Peyer's patch (tissue), 4 donors: ENCODE data around the gene MCM6. TPM values are rescaled to one million over a fixed set of nuclear protein-coding genes. Genes with fewer than 3 reads are reported as not detected.

Experiments used
- DNase-seq, 3 donors: peaks; one replicate each; pipeline ENCODE4 v3.0.0-alpha.2; 2017 to 2019
- H3K27ac ChIP-seq, 4 donors: fragments of 200-600 bp; sonication (generic); one replicate each; pipeline ENCODE4 v1.5.1; 2016 to 2019
- H3K27me3 ChIP-seq, 2 donors: fragments of 200-600 bp; sonication (generic); one replicate each; pipeline ENCODE4 v1.5.1; 2019
- H3K36me3 ChIP-seq, 3 donors: fragments of 200-600 bp; sonication (generic); one replicate each; pipeline ENCODE4 v1.5.1; 2016 to 2019
- H3K4me1 ChIP-seq, 4 donors: fragments of 200-600 bp; sonication (generic); one replicate each; pipeline ENCODE4 v1.5.1; 2016 to 2019
- H3K4me3 ChIP-seq, 4 donors: fragments of 200-600 bp; sonication (generic); 1 replicate in 3 of 4; 2 replicates in 1 of 4; pipeline ENCODE4 v1.5.1; 2016 to 2019; ENCODE audit warnings: mild to moderate bottlenecking in 1 of 4
- H3K9me3 ChIP-seq, 4 donors: fragments of 200-600 bp; sonication (generic); one replicate each; pipeline ENCODE4 v1.5.1; 2016 to 2019; ENCODE audit warnings: mild to moderate bottlenecking in 1 of 4
- POLR2A ChIP-seq, 2 donors: fragments of 450-650 bp; IDR thresholded peaks; one replicate each; pipeline ENCODE4 v1.5.1; 2017; ENCODE audit warnings: antibody characterized with exemption in 2 of 2, mild to moderate bottlenecking in 2 of 2, moderate library complexity in 2 of 2
- total RNA-seq, 4 donors: library from RNA; depleted of rRNA; stranded (reverse); fragments of >200 nt; gene quantifications; one replicate each; pipeline ENCODE4 v1.1.0, GENCODE V29; 2016
- TF ChIP-seq, protein P1 (sequence below), 6 experiments: fragments of 450-650 bp in 4 of 6; fragments of 200-600 bp in 2 of 6; sonication (generic) in 1 of 6; IDR thresholded peaks; one replicate each; pipeline ENCODE4 v1.5.1; 2017 to 2019; ENCODE audit warnings: antibody characterized with exemption in 6 of 6, mild to moderate bottlenecking in 3 of 6, moderate library complexity in 1 of 6

MCM6 gene
- total RNA-seq, 4 donors from 2014 or later: 8.8 to 38.8 (median 14.5) TPM

DNA sequence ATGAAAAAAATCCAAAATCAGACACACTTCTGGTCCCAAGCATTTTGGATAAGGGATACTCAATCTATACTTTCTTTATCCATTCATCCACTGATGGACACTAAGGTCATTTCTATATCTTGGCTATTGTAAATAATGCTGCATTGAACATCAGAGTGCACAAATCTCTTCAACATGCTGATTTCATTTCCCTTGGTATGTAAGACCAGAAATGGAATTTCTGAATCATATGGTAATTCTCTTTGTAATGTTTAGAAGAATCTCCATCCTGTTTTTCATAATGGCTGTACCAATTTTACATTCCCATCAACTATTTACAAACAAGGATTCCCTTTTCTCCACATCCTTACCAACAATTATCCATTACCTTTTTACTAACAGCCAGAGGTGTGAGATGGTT, 33.7 kb upstream of the MCM6 start:
- no peak for DNase-seq
- no peaks in the 10 kb centered on the region for H3K4me1 ChIP-seq
- peaks cover 0 to 47% (median 0%) of the 10 kb centered on the region in 3 donors for H3K36me3 ChIP-seq
- no peaks in the 10 kb centered on the region for H3K9me3 ChIP-seq
- H3K27ac ChIP-seq: no peak overlapping the region
- H3K27me3 ChIP-seq: no peaks in the 10 kb centered on the region
- no peak overlapping the region for H3K4me3 ChIP-seq
- TF ChIP-seq, protein P1, sequence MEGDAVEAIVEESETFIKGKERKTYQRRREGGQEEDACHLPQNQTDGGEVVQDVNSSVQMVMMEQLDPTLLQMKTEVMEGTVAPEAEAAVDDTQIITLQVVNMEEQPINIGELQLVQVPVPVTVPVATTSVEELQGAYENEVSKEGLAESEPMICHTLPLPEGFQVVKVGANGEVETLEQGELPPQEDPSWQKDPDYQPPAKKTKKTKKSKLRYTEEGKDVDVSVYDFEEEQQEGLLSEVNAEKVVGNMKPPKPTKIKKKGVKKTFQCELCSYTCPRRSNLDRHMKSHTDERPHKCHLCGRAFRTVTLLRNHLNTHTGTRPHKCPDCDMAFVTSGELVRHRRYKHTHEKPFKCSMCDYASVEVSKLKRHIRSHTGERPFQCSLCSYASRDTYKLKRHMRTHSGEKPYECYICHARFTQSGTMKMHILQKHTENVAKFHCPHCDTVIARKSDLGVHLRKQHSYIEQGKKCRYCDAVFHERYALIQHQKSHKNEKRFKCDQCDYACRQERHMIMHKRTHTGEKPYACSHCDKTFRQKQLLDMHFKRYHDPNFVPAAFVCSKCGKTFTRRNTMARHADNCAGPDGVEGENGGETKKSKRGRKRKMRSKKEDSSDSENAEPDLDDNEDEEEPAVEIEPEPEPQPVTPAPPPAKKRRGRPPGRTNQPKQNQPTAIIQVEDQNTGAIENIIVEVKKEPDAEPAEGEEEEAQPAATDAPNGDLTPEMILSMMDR (IDR thresholded peaks at IDR 0.05): no peak
- no peak for TF ChIP-seq POLR2A (IDR thresholded peaks at IDR 0.05)

DNA sequence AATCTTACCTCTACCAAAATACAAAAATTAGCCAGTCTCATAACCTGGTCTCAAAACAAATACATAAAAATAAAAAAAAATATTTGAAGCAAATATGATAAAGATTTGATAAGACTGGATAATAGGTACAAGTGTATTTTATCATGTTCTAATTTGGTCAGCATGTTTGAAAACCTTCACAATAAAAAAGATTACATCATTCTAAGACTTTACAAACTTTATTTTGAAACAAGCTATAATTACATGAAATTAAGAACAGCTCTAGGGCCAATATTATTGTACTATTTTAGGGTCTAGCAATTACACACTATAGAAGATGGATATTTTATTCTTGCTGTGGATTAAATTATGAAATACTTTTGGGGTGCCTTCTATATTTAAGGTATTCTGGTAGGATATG, 29.4 kb upstream of the MCM6 start:
- Histone ChIP-seq H3K9me3 (no peaks in the 10 kb centered on the region), H3K27ac (no peak overlapping the region), H3K4me3 (no peak overlapping the region), H3K27me3 (no peaks in the 10 kb centered on the region), H3K4me1 (no peaks in the 10 kb centered on the region), H3K36me3 (peaks cover 0 to 40% (median 0%) of the 10 kb centered on the region in 3 donors)
- no peak for DNase-seq
- TF ChIP-seq POLR2A (IDR thresholded peaks at IDR 0.05): no peak
- TF ChIP-seq, protein P1 (IDR thresholded peaks at IDR 0.05): no peak

DNA sequence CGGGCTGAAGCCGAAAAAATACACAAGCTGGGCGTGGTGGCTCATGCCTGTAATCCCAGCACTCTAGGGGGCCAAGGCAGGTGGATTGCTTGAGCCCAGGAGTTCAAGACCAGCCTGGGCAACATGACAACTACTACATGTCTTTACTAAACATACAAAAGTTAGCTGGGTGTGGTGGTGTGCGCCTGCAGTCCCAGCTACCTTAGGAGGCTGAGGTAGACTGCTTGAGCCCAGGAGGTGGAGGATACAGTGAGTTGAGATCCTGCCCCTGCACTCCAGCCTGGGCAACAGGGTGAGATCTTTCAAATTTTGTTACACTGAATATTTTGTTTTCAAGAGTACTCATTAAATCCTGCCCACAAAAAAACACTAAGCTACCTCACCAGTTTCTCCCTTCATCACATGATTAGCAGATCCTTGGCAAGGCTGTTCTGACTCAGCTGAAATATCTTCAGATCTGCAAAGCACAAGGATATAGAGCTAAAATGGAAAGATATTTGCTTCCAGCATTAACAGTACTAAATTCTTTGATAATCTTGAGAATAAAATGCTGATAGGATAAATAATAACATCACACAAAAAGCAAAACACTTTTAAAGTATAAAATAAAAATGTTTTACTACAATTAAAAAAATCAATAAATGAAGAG, 28.2 kb upstream of the MCM6 start:
- no peak overlapping the region for H3K27ac ChIP-seq
- TF ChIP-seq, protein P1 (IDR thresholded peaks at IDR 0.05): no peak
- TF ChIP-seq POLR2A (IDR thresholded peaks at IDR 0.05): no peak
- no peaks in the 10 kb centered on the region for H3K9me3 ChIP-seq
- H3K4me1 ChIP-seq: no peaks in the 10 kb centered on the region
- no peak overlapping the region for H3K4me3 ChIP-seq
- no peaks in the 10 kb centered on the region for H3K27me3 ChIP-seq
- H3K36me3 ChIP-seq: peaks cover 0 to 37% (median 0%) of the 10 kb centered on the region in 3 donors
- no peak for DNase-seq

DNA sequence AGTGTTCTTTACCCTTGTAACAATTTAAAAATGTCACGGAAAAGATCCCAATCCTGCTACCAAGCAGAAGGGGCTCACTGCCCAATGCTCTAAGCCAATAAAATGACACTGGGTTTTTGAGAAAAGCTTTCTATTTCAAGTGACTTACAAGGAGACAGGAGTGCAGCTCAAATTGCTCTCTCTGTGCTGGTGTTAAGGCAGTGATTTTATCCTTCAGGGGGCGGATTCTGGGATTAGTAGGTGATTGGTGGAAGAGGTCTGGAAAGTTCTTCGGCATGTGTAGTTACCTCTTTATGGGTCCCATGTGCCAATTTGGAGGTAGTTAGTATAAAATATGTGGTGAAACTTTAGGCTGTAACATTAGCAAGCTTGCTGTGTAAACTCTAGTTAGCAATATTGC, 27.4 kb upstream of the MCM6 start:
- H3K4me3 ChIP-seq: no peak overlapping the region
- H3K4me1 ChIP-seq: no peaks in the 10 kb centered on the region
- DNase-seq: no peak
- TF ChIP-seq, protein P1 (IDR thresholded peaks at IDR 0.05): no peak
- no peak for TF ChIP-seq POLR2A (IDR thresholded peaks at IDR 0.05)
- no peaks in the 10 kb centered on the region for H3K27me3 ChIP-seq
- peaks cover 0 to 37% (median 0%) of the 10 kb centered on the region in 3 donors for H3K36me3 ChIP-seq
- no peak overlapping the region for H3K27ac ChIP-seq
- no peaks in the 10 kb centered on the region for H3K9me3 ChIP-seq

DNA sequence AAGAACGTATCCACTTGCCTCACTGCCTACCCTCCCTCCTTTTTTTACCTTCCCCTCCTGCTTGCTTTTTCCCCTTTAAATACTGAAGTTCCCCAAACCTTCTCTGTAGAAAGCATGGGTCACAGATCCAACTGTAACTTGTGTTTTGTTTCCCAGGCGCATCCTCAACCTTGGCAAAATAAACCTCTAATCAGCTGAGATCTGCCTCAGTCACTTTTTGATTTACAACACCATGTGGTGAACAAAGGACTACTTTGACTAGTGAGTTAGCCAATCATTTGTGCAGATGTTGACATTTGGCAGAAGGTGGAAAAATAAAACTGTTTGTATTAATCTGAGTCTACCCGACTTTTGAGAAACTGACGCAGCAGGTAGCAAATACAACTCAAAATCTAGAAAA, 23.3 kb upstream of the MCM6 start:
- Histone ChIP-seq H3K27me3 (no peaks in the 10 kb centered on the region), H3K4me3 (no peak overlapping the region), H3K36me3 (peaks cover 0 to 8% (median 0%) of the 10 kb centered on the region in 3 donors), H3K27ac (no peak overlapping the region), H3K9me3 (no peaks in the 10 kb centered on the region), H3K4me1 (no peaks in the 10 kb centered on the region)
- TF ChIP-seq, protein P1 (IDR thresholded peaks at IDR 0.05): no peak
- no peak for TF ChIP-seq POLR2A (IDR thresholded peaks at IDR 0.05)
- no peak for DNase-seq
